HG03060 (cell line): Measurements from ENCODE around the gene NECAP2.

Experiments
- ATAC-seq: cut with Tn5 transposase; IDR thresholded peaks from one replicate; pipeline ENCODE4 v1.9.1; 2021; ENCODE audit warnings: low read depth, moderate number of reproducible peaks; ENCODE audit not compliant: unreplicated experiment

Gene NECAP2, protein sequence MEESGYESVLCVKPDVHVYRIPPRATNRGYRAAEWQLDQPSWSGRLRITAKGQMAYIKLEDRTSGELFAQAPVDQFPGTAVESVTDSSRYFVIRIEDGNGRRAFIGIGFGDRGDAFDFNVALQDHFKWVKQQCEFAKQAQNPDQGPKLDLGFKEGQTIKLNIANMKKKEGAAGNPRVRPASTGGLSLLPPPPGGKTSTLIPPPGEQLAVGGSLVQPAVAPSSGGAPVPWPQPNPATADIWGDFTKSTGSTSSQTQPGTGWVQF

DNA sequence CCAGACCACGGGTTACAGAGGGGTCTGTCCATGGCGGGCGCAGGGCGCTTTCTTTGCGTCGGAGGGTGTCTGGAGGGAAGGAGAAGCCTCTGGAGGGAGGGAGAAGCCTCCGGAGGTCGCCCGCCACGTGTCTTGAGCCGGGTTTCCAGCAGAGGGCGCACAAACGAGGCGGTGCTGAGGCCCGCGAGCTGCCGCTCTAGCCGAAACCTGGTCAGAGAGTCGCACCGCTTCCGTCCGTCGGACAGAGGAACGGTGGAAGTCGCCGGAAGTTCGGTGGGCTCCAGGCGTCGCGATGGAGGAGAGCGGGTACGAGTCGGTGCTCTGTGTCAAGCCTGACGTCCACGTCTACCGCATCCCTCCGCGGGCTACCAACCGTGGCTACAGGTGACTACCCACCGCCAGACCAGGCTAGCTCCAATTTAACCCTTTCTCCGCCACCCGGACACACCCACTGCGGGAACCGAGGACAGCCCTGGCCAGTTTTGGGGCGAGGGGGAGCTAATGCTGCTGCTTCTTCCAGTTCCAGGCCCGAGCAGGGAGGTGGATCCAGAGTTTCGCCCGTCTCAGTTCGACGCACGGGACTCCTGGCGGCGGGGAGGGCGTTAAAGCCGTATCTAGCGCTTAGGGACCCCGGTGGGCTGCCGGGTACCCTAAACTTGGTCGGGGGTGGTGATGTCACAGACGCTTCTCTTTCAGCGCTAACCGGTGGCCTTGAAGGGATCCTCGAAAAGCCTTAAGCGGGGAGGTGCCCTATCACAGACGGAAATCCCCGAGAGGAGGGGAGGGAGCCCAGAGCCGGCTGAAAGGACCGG lies at the start of gene NECAP2:
Gene NECAP2, plus strand, starts transcription at position 255 of the 812 bp plus-strand sequence. Its CDS starts 38 bp downstream, at position 293.
- ATAC-seq = no peak

DNA sequence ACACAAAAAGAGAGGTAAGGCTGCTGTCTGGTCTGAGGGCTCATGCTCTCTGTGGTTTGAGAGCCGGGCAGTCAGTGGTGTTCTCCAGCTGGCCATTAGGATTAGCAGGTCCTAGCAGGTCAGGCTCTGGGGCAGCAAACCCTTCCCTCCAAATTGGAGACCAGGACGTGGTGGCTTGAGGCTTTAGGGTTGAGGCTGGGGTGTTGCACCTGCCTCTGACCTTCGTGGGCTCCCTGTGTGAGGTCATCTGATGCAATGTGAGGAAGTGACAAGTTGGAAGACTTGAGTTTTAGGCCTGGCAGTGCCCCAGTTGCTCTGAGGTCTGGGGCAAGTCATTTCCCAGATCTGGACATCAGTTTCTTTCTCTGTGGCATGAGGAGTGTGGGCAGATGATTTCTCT lies 49.1 kb upstream of the NECAP2 start:
- no peak for ATAC-seq

DNA sequence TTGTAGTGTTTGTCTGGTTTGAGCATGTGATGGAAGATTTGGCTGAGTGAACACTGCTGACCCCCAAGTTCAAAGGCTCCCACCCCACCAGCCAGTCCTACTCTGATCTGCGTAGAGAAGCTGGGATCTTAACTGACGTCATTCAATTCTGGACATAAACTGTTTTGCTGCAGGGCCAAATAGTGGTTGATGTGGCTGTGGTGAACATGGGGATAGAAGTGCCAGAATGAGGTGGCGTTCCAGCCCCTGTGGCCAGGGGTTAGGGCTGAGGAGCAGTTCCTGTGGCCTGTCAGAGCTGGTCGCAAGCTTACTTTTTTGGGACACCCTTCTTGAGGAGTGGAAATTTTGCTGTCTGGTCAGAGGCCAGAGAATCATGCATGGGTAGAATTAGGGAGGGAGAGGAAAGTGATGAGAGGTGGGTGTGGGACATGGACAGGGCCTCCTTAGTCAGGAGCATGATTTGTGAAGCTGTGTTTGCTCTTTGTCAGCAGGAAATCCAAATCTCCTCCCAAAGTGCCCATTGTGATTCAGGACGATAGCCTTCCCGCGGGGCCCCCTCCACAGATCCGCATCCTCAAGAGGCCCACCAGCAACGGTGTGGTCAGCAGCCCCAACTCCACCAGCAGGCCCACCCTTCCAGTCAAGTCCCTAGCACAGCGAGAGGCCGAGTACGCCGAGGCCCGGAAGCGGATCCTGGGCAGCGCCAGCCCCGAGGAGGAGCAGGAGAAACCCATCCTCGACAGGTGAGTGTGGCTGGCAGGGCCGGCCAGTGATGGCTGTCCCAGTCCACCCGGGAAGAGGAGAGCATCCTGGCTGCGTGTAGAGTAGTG lies 47.6 kb upstream of the NECAP2 start:
- no peak for ATAC-seq

DNA sequence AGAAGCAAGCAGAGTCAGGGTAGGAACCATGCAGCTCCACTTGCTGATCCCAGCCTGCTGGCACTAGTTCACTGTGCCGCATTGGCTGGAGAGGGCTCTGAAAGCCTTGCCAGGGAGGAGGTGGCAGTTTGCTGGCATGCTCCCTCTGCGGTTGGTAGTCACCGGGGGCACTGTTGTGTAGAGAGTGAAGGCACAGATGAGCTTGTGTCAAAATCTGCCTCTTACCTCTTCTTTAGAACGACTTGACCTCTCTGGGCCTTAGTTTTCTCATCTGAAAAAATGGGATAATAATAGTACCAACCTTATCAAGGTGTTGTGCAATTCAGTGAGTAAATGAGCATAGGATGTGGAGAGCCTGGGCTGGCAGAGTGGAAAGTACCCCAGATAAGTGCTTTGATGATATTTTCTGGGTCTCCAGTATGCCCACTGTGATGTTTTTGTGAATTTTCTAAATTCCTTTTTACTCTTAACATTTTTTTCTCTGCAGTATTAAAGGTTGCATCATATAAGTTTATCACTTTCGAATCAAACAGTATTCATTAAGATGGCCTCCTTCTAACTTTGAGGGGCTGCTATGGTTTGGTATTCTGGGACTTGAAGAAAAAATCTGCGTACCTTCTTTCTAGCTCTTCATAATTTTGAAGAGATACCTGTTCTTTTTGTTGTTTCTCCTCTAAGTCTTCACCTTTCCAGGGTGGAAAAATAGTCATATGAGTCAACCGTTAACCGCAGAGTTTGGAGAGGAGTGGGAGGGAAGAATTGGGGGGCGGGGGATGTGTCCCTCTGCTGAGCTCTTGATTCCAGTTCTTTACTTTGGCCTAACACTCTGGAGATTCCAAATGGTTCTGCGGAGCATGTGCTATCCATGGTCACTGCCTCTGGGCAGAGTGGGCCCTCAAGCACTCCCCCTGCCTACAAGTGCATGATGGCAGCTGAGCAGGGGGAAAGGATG lies 46.7 kb upstream of the NECAP2 start:
- ATAC-seq = no peak

DNA sequence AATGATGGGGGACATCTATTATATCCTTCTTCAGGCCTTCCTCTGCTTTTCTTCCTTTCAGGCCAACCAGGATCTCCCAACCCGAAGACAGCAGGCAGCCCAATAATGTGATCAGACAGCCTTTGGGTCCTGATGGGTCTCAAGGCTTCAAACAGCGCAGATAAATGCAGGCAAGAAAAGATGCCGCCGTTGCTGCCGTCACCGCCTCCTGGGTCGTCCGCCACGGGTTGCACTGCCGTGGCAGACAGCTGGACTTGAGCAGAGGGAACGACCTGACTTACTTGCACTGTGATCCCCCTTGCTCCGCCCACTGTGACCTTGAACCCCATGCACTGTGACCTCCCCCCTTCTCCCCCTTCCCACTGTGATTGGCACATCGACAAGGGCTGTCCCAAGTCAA lies 45.5 kb upstream of the NECAP2 start:
- ATAC-seq = no peak

DNA sequence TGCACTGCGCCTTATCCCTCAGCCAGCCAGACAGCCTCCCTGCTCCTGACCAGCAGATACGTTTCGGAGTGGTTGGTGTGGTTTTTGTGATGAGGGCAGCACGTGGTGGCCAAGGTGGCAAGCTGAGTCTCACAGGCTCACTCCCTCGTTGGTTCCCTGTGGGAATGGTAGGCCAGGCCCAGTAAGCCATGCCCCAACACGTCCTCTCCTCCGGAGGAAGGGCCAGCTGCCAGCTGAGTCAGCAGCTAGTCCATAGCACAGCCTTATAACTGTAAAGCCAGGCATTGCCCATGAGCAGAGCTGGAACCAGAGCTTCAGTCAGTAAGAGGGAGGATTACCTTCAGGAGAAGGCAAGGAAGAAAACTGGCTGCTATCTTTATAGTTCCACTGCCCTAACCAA lies 43.9 kb upstream of the NECAP2 start:
- ATAC-seq = no peak

DNA sequence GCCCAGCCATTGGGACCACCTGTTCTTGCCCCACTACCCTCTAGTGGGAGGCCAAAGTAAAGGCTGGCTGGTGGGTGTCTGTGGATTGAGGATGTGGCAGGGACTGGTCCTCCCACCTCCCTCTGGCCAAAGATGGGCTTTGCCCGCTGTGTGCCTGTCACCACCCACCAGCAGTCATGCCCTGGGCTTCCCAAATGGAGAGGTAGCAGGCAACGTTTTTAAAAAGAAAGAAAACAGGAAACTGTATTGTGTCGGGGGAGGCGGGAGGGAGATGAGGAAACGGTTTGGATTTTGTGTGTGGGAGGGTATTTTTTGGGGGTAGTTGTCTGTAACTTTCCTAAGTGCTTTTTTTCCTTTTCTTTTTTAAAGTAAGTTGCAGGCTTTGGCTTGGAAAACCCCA lies 43.4 kb upstream of the NECAP2 start:
- ATAC-seq = no peak

DNA sequence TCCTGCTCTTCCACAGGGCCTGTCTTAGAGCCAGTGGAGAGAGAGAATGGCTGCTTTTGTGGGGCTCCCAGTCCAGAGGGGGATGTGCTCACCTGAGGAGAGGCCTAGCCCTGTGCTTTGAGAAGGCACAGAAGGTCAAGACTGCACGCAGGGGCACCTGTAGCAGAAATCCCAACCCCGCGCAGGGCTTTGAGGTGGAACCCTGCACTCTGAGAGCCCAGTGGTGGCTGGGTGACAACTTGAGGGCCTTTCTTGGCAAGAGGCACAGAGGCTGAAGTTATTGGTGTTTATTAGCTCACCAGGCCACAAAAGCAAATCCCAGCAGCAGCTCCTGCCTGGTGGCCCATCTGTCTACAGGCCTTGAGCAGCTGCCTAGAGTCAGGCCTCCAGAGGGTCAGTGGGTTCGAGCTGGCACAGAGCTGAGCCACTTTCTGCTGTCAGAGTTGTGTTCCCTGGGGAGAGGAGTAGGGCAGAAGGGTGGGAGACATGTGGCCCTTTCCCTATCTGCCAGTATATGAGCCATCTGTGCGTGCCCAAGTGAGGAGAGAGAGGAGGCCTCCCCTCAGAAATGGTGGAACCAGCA lies 42.1 kb upstream of the NECAP2 start:
- no peak for ATAC-seq

DNA sequence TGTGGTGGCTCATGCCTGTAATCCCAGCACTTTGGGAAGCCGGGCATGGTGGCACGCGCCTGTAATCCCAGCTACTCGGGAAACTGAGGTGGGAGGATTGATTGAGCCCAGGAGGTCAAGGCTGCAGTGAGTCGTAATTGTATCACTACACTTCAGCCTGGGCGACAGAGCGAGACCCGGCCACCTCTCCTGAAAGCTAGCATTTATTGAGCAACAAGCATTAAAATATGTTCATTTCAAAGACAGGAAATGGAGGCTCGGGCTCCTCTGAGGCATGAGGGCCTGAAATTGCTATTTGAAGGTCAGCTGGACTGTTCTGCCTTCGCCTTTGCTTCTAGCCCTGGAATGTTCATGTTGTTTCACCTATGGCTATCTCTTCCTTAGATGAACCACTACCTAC lies 37.8 kb upstream of the NECAP2 start:
- no peak for ATAC-seq

DNA sequence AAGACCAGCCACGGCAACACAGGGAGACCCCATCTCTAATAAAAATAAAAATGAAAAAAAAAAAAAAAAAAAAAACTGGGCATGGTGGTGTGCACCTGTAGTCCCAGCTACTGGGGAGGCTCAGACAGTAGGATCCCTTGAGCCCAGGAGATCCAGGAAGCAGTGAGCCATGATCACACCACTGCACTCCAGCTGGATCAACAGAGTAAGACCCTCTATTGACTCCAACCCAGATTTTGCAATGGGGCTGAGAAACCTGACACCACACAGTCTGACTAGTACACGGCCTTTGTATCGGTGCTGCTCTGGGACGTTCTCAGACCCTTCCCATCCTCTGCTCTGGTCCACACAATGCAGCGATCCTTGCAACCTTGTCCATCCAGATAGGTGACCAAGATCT lies 35.1 kb upstream of the NECAP2 start:
- no peak for ATAC-seq

DNA sequence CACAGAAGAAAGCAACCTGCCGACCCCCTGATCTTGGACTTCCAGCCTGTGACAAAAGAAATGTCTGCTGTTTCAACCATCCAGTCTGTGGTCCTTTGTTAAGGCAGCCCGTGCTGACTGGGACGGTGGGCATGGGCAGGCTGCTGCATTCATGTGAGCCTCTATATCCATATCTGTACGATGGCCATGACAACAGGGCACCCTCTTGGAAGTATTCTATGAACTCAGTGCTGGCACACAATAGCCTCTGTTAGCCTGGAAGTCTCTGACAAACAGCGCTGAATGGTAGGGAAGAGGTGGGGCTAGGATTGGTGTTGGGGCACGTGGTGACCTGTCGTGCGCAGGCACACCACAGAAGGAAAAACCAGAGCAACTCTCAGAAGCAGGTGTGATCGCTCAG lies 33.7 kb upstream of the NECAP2 start:
- ATAC-seq = no peak

DNA sequence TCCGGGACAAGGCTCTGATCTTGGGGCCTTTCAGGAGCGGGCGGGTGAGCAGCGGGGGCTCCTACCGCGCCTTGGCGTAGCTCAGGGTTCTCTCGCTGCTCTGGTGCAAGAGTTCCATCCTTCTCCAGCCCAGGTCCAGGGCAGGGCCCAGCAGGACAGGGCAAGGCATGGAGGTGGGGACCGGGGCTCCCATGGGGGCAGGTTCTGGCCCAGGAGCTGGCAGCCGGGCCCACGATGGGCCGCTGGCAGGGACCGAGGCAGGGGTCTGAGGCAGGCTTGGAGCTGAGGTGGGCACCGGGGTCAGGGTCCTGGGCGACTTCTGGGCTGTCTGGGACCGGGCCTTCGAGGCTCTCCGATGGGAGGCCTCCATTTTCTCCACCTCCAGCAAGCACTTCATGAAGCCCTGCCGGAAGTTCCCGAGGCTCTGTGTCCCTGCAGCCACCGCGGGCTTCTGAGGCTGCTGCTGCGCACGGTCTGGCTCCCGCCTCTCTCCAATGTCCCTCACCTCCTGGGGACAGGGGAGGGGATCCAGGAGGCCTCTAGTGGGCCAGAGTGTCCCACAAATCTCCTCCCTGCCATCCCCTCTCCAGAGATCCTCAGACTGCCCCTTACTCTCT lies 30.9 kb upstream of the NECAP2 start:
- ATAC-seq = no peak

DNA sequence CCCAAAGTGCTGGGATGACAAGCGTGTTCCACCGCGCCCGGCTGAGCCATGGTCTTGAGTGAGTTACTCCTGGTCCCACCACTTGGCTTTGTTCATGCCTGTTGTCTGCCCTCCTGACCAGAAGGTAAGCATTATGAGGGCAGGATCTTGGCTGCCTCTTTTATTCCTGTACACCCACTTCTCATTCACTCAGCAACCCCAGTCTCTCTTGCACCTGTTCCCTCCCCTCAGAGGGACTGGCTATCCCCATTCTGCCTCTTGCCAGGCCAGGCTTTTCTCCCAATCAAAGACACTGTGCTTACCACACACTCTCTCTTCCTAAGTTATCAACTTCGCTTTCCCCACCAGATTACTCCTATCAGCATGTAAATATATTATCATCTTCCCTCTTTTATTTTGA lies 29.7 kb upstream of the NECAP2 start:
- ATAC-seq = no peak

DNA sequence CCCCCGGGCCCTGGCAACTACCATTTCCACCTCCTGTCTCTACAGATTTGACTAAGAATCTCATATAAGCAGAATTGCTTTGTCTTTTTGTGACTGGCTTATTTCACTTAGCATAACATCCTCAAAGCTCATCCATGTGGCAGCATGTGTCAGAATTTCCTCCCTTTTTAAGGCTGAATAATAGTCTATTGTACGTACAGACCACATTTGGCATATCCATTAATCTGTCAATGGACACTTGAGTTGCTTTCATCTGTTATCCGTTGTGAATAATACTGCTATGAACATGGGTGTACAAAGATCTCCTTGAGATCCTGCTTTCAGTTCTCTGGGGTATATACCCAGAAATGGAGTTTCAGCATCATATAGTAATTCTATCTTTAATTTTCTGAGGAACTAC lies 27.3 kb upstream of the NECAP2 start:
- no peak for ATAC-seq

DNA sequence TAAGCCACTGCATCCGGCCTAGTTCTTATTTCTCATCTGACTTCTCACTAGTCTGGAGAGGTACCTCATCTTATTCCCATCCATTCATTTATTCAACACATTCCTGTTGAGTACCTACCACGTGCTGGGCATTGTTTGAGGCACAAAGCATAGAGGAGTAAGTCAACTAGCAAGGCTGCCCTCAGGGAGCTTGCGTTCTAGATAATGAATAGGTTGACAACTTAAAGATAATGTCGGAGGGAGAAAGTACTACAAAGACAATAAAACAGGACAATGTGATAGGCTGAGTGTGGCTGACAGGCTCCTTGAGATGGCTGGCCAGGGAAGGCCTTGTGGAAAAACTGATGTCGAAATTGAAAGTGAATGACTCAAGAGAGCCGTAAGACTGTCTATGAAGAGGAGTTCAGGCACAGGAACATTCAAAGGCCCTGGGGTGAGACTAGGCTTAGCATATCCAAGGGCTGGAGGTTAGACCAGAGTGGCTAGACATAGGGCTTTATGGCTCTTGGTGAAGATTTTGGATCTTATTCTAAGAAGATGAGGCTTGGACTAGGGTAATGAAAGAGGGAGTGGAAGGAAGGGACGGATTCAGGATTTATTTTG lies 21.6 kb upstream of the NECAP2 start:
- no peak for ATAC-seq

DNA sequence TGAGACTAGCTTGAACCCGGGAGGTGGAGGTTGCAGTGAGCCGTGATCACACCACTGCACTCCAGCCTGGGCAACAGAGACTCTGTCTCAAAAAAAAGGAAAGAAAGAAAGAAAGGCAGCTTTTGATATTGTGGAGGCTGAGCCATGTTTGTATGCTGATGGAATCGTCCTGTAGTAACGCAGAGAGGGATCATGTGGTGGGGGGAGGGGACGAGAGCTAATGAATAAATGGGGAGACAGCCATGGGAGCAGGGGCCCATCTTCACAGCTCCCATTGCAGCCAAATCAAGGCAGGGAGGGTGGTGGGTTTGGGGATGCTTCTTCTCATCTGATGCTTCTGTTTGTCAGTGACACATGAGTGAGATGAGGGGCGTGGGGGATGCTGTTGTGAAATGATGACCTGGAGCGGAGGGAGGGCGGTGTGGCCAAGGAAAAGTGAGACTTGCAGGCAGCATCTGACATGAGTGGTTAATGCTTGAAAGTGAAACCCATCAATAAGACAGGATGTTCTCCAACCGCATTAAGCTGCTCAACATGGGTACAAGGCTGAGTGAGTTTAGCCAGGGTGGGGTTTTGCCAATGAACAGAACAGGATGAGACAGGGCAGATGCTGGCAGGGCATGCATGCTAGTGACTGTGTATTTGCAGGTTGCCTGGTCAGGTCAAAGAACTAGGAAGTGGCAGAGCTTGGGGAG lies 20.0 kb upstream of the NECAP2 start:
- peak; percentile 80 for ATAC-seq

DNA sequence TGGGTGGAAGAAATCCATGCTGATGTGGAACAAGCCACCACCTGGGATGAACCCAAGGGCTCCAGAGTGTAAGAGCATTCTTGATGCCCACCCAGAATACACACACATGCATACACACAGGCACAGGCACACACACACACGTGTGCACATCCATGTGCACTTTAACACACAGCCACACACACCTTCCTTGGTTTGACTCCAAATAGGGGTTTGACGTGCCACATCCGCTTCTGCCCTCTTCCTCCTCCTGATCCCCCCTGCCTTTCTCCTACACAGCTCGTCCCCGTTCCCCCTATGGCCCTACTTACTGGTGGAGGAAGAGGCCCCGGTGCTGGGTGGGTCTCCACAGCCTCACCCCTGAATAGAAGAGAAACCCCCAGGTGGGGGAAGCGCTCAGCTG lies 19.3 kb upstream of the NECAP2 start:
- ATAC-seq = no peak

DNA sequence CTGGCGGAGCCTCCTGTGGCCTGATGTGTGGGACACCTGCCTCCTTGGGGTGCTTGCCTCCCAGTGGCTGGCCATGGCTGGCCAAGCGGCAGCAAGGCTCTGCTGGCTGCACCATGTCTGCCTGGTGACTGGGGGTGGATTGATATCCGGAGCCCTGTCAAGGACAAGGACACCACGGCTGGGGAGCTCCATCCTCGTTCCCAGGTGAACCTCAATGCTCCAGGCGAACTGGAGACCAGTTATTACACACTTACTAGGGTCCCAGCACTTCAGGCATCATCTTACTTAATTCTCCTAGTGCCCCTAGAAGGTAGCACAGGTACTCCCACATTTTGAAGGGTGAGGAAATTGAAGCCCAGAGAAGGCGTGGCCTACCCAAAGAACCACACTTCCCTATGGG lies 18.5 kb upstream of the NECAP2 start:
- ATAC-seq = no peak
